ENCODE results near the gene NANOGP8.

The NANOGP8 gene

DNA sequence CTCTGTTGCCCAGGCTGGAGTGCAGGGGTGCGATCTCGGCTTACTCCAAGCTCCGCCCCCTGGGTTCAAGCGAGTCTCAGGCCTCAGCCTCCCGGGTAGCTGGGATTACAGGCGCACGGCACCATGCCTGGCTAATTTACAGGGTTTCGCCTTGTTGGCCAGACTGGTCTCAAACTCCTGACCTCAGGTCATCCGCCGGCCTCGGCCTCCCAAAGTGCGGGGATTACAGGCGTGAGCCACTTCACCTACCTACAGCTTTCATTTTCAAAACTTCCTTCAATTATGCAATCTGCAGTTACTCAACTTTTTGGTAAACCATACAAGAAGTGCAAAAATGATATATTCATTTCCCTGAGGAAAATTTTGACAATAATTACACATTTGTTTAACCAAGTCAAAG lies 14.0 kb downstream of the NANOGP8 start:
- in situ Hi-C loops (cut with MboI; ENCODE audit: low pct_unique_long_range_greater_than_20kb, low sequenced_read_pairs, unreplicated experiment): no loop called here
- no peak for DNase-seq (ENCODE audit: low spot score)
- no peak for TF ChIP-seq CTCF (IDR thresholded peaks at IDR 0.05; ENCODE audit: extremely low read depth, insufficient read depth, missing control alignments)

GRCh38 chr15:35068846-35069475 lies 16.1 kb downstream of the NANOGP8 start:
- in situ Hi-C loops (cut with MboI; ENCODE audit: low pct_unique_long_range_greater_than_20kb, low sequenced_read_pairs, unreplicated experiment): no loop called here
- no peak for DNase-seq (ENCODE audit: low spot score)
- TF ChIP-seq CTCF (IDR thresholded peaks at IDR 0.05; ENCODE audit: extremely low read depth, insufficient read depth, missing control alignments): no peak

GRCh38 chr15:35067496-35068347 lies 17.4 kb downstream of the NANOGP8 start:
- no peak for DNase-seq (ENCODE audit: low spot score)
- no peak for TF ChIP-seq CTCF (IDR thresholded peaks at IDR 0.05; ENCODE audit: extremely low read depth, insufficient read depth, missing control alignments)
- in situ Hi-C loops (cut with MboI; ENCODE audit: low pct_unique_long_range_greater_than_20kb, low sequenced_read_pairs, unreplicated experiment): no loop called here

GRCh38 chr15:35066094-35066493 lies 19.0 kb downstream of the NANOGP8 start:
- DNase-seq (ENCODE audit: low spot score): no peak
- in situ Hi-C loops (cut with MboI; ENCODE audit: low pct_unique_long_range_greater_than_20kb, low sequenced_read_pairs, unreplicated experiment): no loop called here
- TF ChIP-seq CTCF (IDR thresholded peaks at IDR 0.05; ENCODE audit: extremely low read depth, insufficient read depth, missing control alignments): no peak

- in situ Hi-C loops (cut with MboI; ENCODE audit: low pct_unique_long_range_greater_than_20kb, low sequenced_read_pairs, unreplicated experiment): no loop called here
- no peak for DNase-seq (ENCODE audit: low spot score)
- TF ChIP-seq CTCF (IDR thresholded peaks at IDR 0.05; ENCODE audit: extremely low read depth, insufficient read depth, missing control alignments): no peak
These were observed 20.4 kb downstream of the NANOGP8 start for GRCh38 chr15:35064576-35065190.

DNA sequence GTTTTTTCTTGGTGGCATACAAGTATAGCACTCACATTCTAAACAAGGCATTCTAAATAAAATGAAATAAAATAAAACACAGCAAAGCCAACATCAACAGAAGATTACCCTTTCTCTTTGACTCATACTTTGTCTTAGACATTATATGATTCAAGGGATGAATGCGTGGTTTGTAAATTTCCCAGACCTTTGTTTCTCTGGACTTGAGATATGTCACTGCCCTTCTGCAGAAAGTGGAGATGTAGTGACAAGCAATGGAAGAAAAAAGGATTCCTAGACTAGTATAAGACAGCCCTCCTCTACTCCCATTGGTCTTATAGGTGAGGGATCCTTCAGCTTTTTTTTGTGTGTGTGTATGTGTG lies 22.4 kb downstream of the NANOGP8 start:
- no peak for TF ChIP-seq CTCF (IDR thresholded peaks at IDR 0.05; ENCODE audit: extremely low read depth, insufficient read depth, missing control alignments)
- no peak for DNase-seq (ENCODE audit: low spot score)
- in situ Hi-C loops (cut with MboI; ENCODE audit: low pct_unique_long_range_greater_than_20kb, low sequenced_read_pairs, unreplicated experiment): no loop called here

Measured in GM13977 (cell line).